ENCODE results near the gene NAT8L.

The NAT8L gene

DNA sequence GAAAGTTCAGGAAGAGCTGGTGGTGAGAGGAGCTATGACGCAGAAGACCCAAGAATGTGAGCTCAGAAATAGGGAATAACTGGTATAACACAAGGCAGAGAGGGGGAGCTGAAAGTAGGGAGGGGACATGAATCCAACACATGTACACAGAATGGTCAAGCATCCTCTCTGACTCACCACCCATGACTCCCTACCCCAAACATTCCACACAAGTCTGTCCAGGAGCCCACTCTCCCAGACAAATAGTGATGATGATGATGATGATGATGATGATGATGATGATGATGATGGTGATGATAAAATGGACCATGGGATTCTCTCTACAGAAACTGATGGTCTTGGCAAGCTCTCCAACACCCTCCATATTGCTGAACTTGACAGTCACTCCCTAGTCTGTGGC is 46.4 kb downstream of the NAT8L start:
- Mint-ChIP-seq H3K4me1 (no peaks in the 10 kb centered on the region), H3K9me3 (peaks cover 22% of the 10 kb centered on the region), H3K27me3 (ENCODE audit: low read depth) (peaks cover 13% of the 10 kb centered on the region), H3K27ac (no peak overlapping the region), H3K36me3 (ENCODE audit: low read depth) (peaks cover 5% of the 10 kb centered on the region), H3K4me3 (no peak overlapping the region)
- TF ChIP-seq, protein P1, sequence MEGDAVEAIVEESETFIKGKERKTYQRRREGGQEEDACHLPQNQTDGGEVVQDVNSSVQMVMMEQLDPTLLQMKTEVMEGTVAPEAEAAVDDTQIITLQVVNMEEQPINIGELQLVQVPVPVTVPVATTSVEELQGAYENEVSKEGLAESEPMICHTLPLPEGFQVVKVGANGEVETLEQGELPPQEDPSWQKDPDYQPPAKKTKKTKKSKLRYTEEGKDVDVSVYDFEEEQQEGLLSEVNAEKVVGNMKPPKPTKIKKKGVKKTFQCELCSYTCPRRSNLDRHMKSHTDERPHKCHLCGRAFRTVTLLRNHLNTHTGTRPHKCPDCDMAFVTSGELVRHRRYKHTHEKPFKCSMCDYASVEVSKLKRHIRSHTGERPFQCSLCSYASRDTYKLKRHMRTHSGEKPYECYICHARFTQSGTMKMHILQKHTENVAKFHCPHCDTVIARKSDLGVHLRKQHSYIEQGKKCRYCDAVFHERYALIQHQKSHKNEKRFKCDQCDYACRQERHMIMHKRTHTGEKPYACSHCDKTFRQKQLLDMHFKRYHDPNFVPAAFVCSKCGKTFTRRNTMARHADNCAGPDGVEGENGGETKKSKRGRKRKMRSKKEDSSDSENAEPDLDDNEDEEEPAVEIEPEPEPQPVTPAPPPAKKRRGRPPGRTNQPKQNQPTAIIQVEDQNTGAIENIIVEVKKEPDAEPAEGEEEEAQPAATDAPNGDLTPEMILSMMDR (IDR thresholded peaks at IDR 0.05; ENCODE audit: unreplicated experiment in 3 of 3) = no peak

DNA sequence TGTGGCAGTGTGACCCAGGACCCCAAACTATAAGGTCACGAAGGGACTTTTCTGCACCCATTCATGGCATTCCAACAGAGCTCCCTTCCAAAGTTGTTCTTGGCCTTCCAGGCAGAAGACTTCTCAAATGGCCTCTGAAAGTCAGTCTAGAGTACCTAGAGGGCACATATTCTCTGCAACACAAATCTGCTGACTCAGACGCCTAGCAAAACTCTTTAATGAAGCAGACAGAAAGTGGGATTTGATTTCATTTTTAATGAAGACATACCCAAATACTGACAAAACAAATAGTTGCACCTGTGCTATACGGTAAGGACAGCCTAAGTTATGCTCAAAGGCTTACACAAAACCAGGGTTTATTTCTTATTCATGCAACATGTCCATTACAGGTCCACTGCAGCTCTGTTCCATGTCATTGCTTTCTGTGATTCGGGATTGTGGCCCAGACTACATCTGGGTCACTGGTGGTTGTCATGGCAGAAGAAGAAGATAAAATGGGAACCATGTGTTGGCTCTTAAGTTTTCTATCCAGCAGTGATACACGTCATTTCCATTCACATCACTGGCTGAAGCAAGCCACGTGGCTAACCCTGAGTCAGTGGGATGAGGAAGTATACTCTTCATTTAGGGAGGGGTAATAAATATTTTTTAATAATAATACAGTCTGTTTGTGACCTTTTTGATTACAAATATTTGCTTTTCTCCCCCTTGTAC is 57.7 kb downstream of the NAT8L start:
- Mint-ChIP-seq H3K27me3 (ENCODE audit: low read depth) (no peaks in the 10 kb centered on the region), H3K27ac (no peak overlapping the region), H3K4me1 (no peaks in the 10 kb centered on the region)

More for the DNA sequence above, 57.7 kb downstream of the NAT8L start:
- peaks cover 5% of the 10 kb centered on the region for H3K9me3 Mint-ChIP-seq
- no peak overlapping the region for H3K4me3 Mint-ChIP-seq
- H3K36me3 Mint-ChIP-seq (ENCODE audit: low read depth) = no peaks in the 10 kb centered on the region
- TF ChIP-seq, protein P1 (IDR thresholded peaks at IDR 0.05; ENCODE audit: unreplicated experiment in 3 of 3) = no peak
